Smooth muscle cell (in vitro differentiated cells): ENCODE data around the gene DENND6A. TPM values are rescaled to one million over a fixed set of nuclear protein-coding genes. Genes with fewer than 3 reads are reported as not detected.
"Not testable (repeated sequence)": the region's sequence is repeated elsewhere in the genome, so short reads cannot be mapped to it uniquely, and the experiment has no call there.

Experiments
- DNase-seq: peaks from one replicate; lab custom pipeline; 2025; ENCODE audit not compliant: unreplicated experiment; lab: John Stamatoyannopoulos, UW
- H2AFZ ChIP-seq: fragments of 200-600 bp; sonication (generic); 2 replicates; pipeline ENCODE4 v1.6.0; 2016; ENCODE audit warnings: antibody characterized with exemption, low read depth, mild to moderate bottlenecking
- H3F3A ChIP-seq: fragments of 200-600 bp; sonication (generic); 2 replicates; pipeline ENCODE4 v1.6.0; 2017; ENCODE audit warnings: antibody characterized with exemption, low read depth
- H3K27ac ChIP-seq: fragments of 200-600 bp; sonication (generic); 2 replicates; pipeline ENCODE4 v1.5.1; 2016; ENCODE audit warnings: low read depth, mild to moderate bottlenecking
- H3K27me3 ChIP-seq: fragments of 200-600 bp; sonication (generic); 2 replicates; pipeline ENCODE4 v1.6.1; 2016; ENCODE audit warnings: low read depth, mild to moderate bottlenecking
- H3K36me3 ChIP-seq: fragments of 200-600 bp; sonication (generic); 2 replicates; pipeline ENCODE4 v1.5.1; 2016; ENCODE audit warnings: low read depth
- H3K4me1 ChIP-seq: fragments of 200-600 bp; sonication (generic); 2 replicates; pipeline ENCODE4 v1.5.1; 2016; ENCODE audit warnings: low read depth
- H3K4me2 ChIP-seq: fragments of 200-600 bp; sonication (generic); 2 replicates; pipeline ENCODE4 v1.6.0; 2016; ENCODE audit warnings: mild to moderate bottlenecking
- H3K4me3 ChIP-seq: fragments of 200-600 bp; sonication (generic); 2 replicates; pipeline ENCODE4 v1.5.1; 2016; ENCODE audit warnings: mild to moderate bottlenecking
- H3K79me2 ChIP-seq: fragments of 200-600 bp; sonication (generic); 2 replicates; pipeline ENCODE4 v1.6.0; 2016; ENCODE audit warnings: low read depth, mild to moderate bottlenecking
- H3K9ac ChIP-seq: fragments of 200-600 bp; sonication (generic); 2 replicates; pipeline ENCODE4 v1.6.0; 2016; ENCODE audit warnings: low read depth
- H3K9me3 ChIP-seq: fragments of 200-600 bp; sonication (generic); replicated peaks from 2 replicates; pipeline ENCODE4 v1.5.1; 2016; ENCODE audit warnings: low read depth
- H4K20me1 ChIP-seq: fragments of 200-600 bp; sonication (generic); 2 replicates; pipeline ENCODE4 v1.6.0; 2016; ENCODE audit warnings: low read depth
- WGBS: methylation state at CpG from one replicate; pipeline ENCODE4 v1.1.7; 2016; ENCODE audit warnings: low lambda C conversion rate; 5-methylcytosine and 5-hydroxymethylcytosine counted together
- polyA plus RNA-seq: library from polyadenylated mRNA; unstranded; fragments of >200 nt; fragmentation: Nextera tagmentation; extraction: Ambion mirVana; gene quantifications from 2 replicates; pipeline ENCODE4 v1.2.1, GENCODE V29; 2016
- total RNA-seq: library from RNA; depleted of rRNA; stranded (reverse); fragments of >200 nt; gene quantifications from 2 replicates; pipeline ENCODE4 v1.2.3, GENCODE V29; 2014
- TF ChIP-seq, protein P1 (sequence below): fragments of 200-600 bp; sonication (generic); IDR thresholded peaks from 2 replicates; pipeline ENCODE4 v1.5.1; 2017; ENCODE audit warnings: borderline replicate concordance, mild to moderate bottlenecking, antibody characterized with exemption; ENCODE audit not compliant: insufficient read depth, poor library complexity, severe bottlenecking

DENND6A gene
- total and polyA plus RNA-seq, 2 experiments from 2014 or later: 8.4 to 27.1 TPM

DNA sequence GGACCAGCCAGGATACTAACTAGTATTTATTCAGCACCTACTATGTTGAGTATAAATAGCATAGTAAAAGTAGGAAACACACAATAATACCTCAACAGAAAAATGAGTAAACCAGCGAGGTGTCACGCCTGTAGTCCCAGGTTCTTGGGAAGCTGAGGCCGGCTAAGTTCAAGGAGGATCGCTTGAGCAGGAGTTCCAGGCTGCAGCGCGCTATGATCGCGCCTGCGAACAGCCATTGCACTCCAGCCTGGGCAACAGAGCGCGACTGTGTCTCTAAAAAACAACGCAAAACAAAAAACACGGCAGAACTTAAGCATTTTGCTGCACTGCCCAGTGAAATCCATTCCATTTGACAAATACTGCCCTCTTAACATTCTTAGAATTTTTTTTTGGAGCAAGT, 1.3 kb upstream of the DENND6A start:
- 87% methylated on average over 13 of the region's 13 CpGs for WGBS
- no peak overlapping the region for H3K9ac ChIP-seq
- no peaks in the 10 kb centered on the region for H3K9me3 ChIP-seq
- H3F3A ChIP-seq: no peaks in the 10 kb centered on the region
- no peak overlapping the region for H3K4me2 ChIP-seq
- H3K36me3 ChIP-seq: no peaks in the 10 kb centered on the region
- H4K20me1 ChIP-seq: peaks cover 28% of the 10 kb centered on the region
- DNase-seq: no peak
- no peaks in the 10 kb centered on the region for H3K27me3 ChIP-seq
- H3K79me2 ChIP-seq: peaks cover 28% of the 10 kb centered on the region
- H3K4me3 ChIP-seq: no peak overlapping the region
- no peak overlapping the region for H2AFZ ChIP-seq
- no peak overlapping the region for H3K27ac ChIP-seq
- H3K4me1 ChIP-seq: peaks cover 13% of the 10 kb centered on the region
- TF ChIP-seq, protein P1, sequence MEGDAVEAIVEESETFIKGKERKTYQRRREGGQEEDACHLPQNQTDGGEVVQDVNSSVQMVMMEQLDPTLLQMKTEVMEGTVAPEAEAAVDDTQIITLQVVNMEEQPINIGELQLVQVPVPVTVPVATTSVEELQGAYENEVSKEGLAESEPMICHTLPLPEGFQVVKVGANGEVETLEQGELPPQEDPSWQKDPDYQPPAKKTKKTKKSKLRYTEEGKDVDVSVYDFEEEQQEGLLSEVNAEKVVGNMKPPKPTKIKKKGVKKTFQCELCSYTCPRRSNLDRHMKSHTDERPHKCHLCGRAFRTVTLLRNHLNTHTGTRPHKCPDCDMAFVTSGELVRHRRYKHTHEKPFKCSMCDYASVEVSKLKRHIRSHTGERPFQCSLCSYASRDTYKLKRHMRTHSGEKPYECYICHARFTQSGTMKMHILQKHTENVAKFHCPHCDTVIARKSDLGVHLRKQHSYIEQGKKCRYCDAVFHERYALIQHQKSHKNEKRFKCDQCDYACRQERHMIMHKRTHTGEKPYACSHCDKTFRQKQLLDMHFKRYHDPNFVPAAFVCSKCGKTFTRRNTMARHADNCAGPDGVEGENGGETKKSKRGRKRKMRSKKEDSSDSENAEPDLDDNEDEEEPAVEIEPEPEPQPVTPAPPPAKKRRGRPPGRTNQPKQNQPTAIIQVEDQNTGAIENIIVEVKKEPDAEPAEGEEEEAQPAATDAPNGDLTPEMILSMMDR: no peak

- H3F3A ChIP-seq, H3K27me3 ChIP-seq, H3K36me3 ChIP-seq, DNase-seq, H3K9me3 ChIP-seq: not testable (repeated sequence)
- peak overlapping the region; percentile 61 for H3K4me3 ChIP-seq
- H2AFZ ChIP-seq: peak overlapping the region; percentile 67
- WGBS: under 1% methylated on average over 9 of the region's 9 CpGs
- peaks cover 48% of the 10 kb centered on the region for H3K79me2 ChIP-seq
- peak overlapping the region; percentile 64 for H3K27ac ChIP-seq
- peaks cover 13% of the 10 kb centered on the region for H3K4me1 ChIP-seq
- peak overlapping the region; percentile 60 for H3K9ac ChIP-seq
- peaks cover 47% of the 10 kb centered on the region for H4K20me1 ChIP-seq
- peak overlapping the region; percentile 83 for H3K4me2 ChIP-seq
Measured at GRCh38 chr3:57692133-57692395, 813 bp downstream of the DENND6A start.

DNA sequence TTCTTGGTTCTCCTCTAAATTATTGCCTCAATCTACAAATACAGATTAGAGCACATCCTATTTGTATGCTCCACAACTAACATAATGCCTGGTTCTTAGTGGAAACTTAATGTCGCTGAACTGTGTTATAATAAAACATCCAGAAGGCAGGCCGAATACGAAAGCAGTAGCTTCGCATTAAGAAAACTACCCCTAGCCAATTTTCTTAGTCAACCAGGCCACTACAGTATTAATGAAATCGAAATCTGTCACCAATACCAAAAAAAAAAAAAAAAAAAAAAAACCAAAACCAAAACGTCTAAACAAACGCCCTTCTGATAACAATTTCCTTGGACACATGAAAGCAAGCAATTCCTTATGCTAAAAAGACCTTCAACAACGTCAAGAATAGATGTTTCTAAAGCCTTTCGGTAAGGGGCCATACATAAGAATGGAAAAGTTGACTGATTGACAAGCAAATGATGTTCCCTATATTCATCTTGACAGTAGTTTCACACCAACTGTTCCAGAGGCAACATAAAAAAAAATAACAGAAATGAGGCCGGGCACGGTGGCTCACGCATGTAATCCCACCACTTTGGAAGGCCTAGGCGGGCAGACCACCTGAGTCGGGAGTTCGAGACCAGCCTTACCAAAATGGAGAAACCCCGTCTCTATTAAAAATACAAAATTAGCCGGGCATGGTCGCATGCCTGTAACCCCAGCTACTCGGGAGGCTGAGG, 1.3 kb downstream of the DENND6A start:
- H2AFZ ChIP-seq: peak overlapping the region; percentile 67
- WGBS: 40% methylated on average over 19 of the region's 19 CpGs

DNA sequence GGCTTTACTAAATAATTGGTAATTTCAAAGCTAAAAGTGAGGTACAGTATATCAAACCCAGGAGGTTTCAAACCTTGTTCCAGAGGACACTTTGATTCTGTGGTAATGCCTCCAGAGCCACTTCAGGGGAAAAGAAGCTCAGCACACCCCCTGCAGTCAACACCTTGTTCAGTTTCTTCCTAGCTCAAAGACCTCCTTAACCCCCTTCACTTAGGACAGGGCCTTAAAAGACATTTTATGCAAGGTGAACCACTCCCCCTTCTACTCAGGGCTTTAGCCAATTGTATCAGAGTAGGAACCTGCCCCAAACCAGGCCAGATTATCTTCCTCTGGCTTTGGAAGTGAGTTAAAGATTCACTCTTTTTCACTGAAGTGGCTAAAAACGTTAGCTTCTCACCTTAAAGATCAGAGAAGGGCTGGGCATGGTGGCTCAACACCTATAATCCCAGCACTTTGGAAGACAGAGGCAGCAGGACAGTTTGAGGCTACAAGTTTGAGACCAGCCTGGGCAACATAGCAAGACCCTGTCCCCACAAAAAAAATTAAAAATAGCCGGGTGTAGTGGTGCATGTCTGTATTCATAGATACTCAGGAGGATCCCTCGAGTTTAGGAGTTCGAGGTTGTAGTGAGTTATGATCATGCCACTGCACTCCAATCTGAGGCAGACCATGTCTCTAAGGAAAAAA, 3.4 kb downstream of the DENND6A start:
- WGBS: 92% methylated on average over 4 of the region's 4 CpGs
- no peak overlapping the region for H2AFZ ChIP-seq
- H3F3A ChIP-seq: no peaks in the 10 kb centered on the region
- H3K4me3 ChIP-seq: no peak overlapping the region
- no peak overlapping the region for H3K9ac ChIP-seq
- H3K27me3 ChIP-seq: no peaks in the 10 kb centered on the region
- no peak overlapping the region for H3K27ac ChIP-seq
- DNase-seq: no peak
- H3K36me3 ChIP-seq: no peaks in the 10 kb centered on the region
- peaks cover 13% of the 10 kb centered on the region for H3K4me1 ChIP-seq
- TF ChIP-seq, protein P1: no peak
- H4K20me1 ChIP-seq: peaks cover 72% of the 10 kb centered on the region
- no peaks in the 10 kb centered on the region for H3K9me3 ChIP-seq
- no peak overlapping the region for H3K4me2 ChIP-seq
- H3K79me2 ChIP-seq: peaks cover 70% of the 10 kb centered on the region

More for the DNA sequence above, 1.3 kb downstream of the DENND6A start:
- no peaks in the 10 kb centered on the region for H3K36me3 ChIP-seq
- H3K27ac ChIP-seq: peak overlapping the region; percentile 64
- H3F3A ChIP-seq: no peaks in the 10 kb centered on the region
- H3K4me1 ChIP-seq: peaks cover 13% of the 10 kb centered on the region
- TF ChIP-seq, protein P1: no peak
- no peak for DNase-seq
- H3K27me3 ChIP-seq: no peaks in the 10 kb centered on the region
- no peaks in the 10 kb centered on the region for H3K9me3 ChIP-seq
- H3K9ac ChIP-seq: no peak overlapping the region
- H4K20me1 ChIP-seq: peaks cover 52% of the 10 kb centered on the region
- H3K4me3 ChIP-seq: peak overlapping the region; percentile 61
- H3K79me2 ChIP-seq: peaks cover 51% of the 10 kb centered on the region
- peak overlapping the region; percentile 83 for H3K4me2 ChIP-seq
